Right lobe of liver (tissue), 4 donors: Measurements from ENCODE around the gene GRAP.

Source experiments
- POLR2A ChIP-seq: fragments of 450-650 bp; IDR thresholded peaks from one replicate; pipeline ENCODE4 v1.6.1; 2017; ENCODE audit warnings: antibody characterized with exemption, mild to moderate bottlenecking
- TF ChIP-seq, protein P1 (sequence below), 4 donors: fragments of 200-600 bp in 3 of 4; fragments of 450-650 bp in 1 of 4; IDR thresholded peaks; one replicate each; pipeline versions ENCODE4 v1.5.1 to v1.8.0; 2016 to 2022; ENCODE audit warnings: antibody characterized with exemption in 4 of 4, mild to moderate bottlenecking in 2 of 4
- donor health status: DM: no; HTN: no; CAD: no.
- donor health status: DM: no; HTN: no; CAD: no.
- donor health status: DM: no; HTN: yes; CAD: no.

DNA sequence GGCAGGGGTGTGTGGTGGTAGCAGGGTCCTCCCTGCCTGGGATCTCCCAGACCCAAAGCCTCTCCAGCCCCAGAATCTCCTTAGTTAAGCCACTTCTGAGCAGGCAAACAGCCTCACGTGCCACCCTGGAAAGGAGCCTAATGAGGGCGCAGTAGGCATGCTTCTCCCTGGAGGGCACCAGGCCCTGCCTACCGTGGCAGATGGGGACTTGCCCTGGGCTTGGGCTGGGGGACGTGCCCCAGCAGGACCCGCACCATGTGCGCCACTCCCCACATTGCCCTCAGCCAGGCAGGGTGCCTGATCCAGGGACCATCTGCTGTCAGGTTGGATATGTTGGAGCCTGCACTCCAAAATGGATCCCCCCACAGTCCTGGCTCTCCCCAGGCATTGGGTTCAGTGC is 56.4 kb downstream of the GRAP start:
- TF ChIP-seq, protein P1, sequence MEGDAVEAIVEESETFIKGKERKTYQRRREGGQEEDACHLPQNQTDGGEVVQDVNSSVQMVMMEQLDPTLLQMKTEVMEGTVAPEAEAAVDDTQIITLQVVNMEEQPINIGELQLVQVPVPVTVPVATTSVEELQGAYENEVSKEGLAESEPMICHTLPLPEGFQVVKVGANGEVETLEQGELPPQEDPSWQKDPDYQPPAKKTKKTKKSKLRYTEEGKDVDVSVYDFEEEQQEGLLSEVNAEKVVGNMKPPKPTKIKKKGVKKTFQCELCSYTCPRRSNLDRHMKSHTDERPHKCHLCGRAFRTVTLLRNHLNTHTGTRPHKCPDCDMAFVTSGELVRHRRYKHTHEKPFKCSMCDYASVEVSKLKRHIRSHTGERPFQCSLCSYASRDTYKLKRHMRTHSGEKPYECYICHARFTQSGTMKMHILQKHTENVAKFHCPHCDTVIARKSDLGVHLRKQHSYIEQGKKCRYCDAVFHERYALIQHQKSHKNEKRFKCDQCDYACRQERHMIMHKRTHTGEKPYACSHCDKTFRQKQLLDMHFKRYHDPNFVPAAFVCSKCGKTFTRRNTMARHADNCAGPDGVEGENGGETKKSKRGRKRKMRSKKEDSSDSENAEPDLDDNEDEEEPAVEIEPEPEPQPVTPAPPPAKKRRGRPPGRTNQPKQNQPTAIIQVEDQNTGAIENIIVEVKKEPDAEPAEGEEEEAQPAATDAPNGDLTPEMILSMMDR (IDR thresholded peaks at IDR 0.05), result no peak
- TF ChIP-seq POLR2A, result no peak
